Muscle of arm (tissue), 12 donors: Measurements from ENCODE around the gene SNX9. TPM values are rescaled to one million over a fixed set of nuclear protein-coding genes. Genes with fewer than 3 reads are reported as not detected.

Experiments used
- DNase-seq: peaks from one replicate; pipeline ENCODE4 v3.0.0-alpha.2; 2013
- polyA plus RNA-seq, 12 donors: library from polyadenylated mRNA; unstranded; fragments of 120-200 nt; gene quantifications; one replicate each; pipeline ENCODE4 v1.2.1, GENCODE V29; 2013; ENCODE audit not compliant: insufficient read length in 12 of 12

Gene SNX9
- polyA plus RNA-seq, 12 donors, result 18.6 to 33.8 (median 26.3) TPM; not detected in 1

DNA sequence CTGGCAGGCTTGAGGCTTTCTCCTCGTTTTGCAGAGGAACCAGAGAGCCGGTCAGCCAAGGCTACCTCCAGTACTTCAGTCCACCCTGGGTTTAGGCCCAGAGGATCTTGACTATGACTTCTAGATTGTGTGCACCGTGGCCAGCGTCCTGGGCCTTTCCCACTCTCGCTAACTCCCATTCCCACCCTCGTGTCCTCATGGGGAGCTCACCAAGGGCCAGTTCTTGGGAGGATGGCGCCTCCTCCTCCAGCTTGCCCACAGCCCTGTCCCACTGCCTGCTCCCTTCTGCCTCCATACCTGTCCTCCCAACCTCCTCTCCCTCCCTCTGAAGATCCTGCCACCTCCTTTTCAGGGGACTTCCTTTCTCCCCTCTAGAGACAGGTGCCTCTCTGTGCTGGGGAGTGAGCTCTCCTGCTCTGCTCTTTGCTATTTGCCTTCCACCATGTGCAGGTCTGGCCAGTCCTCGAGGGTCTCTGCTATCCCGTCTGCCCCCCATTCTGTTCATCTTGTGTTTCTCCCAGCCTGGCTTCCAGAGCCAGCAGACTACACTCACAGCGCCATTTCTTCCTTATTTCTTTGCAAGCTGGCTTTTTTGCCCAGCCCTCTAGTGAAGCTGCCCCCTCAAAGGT is 154.2 kb downstream of the SNX9 start:
- DNase-seq, result no peak

DNA sequence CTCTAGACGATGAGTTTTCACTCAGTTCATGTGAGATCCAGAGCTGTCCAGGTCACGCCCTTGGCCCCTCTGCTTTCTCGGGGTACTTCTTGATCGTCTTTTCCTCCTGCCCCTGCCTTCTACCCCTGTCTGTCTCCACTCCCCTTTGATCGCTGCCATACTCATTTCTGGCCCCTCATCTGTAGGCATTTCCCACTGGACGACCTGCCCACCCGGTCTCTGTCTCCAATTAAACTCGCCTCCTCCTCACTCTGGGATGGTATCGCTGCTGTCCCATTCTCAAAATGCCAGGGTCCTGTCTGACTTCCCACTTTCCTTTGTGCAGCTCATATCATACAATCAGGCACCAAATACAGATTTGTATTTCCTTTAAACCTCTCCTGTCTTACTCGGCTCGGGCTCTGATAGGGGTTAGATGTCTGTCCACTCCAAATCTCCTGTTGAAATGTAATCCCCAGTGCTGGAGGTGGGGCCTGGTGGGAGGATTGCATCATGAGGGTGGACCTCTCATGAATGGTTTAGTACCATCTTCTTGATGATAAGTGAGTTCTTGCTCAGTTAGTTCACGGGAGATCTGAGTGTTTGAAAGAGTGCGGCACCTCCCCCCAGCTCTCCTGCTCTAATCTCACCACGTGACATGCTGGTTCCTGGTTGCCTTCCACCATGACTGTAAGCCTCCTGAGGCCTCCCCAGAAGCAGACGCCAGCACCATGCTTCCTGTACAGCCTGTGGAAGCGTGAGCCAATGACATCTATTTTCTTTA is 155.2 kb downstream of the SNX9 start:
- no peak for DNase-seq

GRCh38 chr6:157980288-157981131 is 157.5 kb downstream of the SNX9 start:
- no peak for DNase-seq

- no peak for DNase-seq
Observed at GRCh38 chr6:157981132-157981394, 158.0 kb downstream of the SNX9 start.

DNA sequence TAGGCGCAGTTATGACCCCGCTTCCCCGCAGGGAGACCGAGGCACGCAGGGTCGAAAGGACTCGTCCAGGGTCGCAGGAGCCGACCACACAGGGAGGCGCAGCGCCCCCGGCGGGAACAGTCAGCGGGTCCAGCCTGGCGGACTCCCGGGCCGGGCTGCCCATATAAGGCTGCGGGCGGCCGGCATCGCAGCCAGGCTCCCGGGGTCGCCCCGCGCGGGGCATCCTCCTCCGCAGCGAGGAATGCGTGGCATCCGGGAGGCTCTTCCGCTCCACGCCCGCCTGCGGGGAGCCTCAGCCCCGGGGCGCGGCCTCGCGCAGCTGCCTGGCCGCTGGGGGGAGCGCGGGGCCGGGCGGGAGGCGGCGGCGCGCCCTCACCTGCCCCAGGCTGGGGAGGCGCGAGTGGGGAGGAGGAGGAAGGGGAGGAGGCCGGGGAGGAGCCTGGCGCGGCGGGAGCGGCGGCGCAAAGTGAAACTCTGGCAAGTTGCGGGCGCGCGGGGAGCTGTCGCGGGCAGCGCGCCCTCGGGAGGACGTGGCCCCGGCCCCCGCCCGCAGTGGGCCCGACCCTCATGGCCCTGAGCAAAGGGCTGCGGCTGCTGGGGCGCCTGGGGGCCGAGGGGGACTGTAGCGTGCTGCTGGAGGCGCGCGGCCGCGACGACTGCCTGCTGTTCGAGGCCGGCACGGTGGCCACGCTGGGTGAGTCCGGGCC is 158.5 kb downstream of the SNX9 start, which contains the start of gene SYNJ2:
Gene SYNJ2, plus strand, starts transcription at position 469 of the 707 bp plus-strand sequence. Its CDS starts 99 bp downstream, at position 568.
- DNase-seq, result peak; percentile 59

GRCh38 chr6:157982102-157982562 is 159.1 kb downstream of the SNX9 start:
- no peak for DNase-seq

DNA sequence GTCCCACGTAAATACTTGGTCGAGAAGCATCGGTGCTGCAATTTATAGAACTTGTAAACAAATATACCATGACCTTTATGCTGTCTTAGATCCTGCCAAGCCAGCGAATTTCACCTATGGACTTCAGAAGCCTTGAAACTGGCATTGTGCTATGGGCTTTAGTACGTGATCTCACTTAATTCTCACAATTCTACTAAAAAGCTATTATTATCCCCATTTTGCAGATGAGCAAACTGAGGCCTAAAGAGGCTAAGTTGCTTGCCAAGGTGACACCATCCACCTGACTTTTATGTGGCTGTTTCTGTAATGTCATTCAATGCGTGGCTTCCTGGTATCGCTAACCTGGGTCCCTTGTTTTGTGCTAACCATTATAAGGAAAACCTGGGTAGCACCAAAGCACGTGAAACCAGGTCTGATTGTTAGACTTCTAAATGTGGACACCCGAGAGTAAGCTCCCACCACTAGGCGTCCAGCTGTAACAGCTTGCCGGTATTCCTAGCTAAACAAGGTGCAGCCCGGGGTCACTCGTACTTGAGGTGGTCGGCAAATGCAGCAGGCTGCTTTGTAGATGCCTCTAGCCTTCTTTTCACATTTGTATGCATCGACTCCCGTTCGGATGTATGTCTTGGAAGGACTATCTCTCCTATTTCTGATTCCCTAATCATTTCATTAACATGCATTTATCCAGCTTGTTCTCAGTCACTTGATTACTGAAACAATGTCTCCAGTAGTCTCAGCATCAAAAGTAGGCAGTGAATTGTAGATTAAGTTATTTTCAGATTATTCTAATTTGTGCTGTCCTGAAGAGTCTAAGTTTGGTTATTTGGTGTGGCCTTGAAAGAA is 159.7 kb downstream of the SNX9 start:
- DNase-seq, result no peak

DNA sequence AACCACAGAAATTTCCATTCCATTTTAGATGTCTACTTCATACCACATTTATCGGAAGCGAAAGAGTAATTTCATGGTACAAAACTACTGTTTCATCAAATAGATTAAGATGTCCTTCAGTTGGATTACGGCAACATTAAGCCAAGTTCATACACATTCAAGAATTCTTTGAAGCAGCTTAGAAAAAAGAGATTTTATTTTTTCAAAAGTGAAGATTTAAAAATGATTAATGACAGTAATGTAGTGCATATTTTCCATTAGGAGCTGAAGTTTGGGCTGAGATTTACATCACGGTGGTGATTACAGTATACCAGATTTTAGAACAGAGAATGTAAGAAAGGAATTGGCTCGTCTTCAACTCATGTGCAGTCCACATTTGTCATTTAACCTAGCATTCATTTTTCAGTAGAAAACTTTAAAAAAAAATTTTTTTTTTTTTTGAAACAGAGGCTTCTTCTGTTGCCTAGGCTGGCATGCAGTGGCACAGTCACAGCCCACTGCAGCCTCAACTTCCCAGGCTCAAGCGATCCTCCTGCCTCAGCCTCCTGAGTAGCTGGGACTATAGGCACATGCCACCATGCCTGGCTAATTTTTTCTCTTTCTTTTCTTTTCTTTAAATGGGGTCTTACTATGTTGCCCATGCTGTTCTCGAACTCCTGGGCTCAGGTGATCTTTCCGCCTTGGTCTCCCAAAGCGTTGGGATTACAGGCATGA is 160.5 kb downstream of the SNX9 start:
- no peak for DNase-seq

DNA sequence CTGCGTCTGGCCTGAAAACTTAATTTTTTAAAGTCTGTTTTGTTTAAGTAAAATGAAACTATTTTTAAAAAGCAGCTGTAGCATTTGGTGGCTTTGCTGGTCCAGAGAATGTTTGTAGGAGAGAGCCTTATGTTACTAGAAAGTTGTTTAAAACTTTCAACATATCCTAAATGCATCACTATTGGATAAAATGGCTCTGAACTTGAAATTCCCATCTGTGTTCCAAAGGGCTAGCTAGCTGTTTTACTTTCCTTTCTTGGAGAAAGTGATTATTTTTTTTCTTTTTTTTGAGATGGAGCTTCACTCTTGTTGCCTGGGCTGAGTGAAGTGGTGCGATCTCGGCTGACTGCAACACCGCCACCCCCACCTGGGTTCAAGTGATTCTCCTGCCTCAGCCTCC is 161.1 kb downstream of the SNX9 start:
- no peak for DNase-seq

GRCh38 chr6:157984686-157985225 is 161.7 kb downstream of the SNX9 start:
- DNase-seq, result no peak

DNA sequence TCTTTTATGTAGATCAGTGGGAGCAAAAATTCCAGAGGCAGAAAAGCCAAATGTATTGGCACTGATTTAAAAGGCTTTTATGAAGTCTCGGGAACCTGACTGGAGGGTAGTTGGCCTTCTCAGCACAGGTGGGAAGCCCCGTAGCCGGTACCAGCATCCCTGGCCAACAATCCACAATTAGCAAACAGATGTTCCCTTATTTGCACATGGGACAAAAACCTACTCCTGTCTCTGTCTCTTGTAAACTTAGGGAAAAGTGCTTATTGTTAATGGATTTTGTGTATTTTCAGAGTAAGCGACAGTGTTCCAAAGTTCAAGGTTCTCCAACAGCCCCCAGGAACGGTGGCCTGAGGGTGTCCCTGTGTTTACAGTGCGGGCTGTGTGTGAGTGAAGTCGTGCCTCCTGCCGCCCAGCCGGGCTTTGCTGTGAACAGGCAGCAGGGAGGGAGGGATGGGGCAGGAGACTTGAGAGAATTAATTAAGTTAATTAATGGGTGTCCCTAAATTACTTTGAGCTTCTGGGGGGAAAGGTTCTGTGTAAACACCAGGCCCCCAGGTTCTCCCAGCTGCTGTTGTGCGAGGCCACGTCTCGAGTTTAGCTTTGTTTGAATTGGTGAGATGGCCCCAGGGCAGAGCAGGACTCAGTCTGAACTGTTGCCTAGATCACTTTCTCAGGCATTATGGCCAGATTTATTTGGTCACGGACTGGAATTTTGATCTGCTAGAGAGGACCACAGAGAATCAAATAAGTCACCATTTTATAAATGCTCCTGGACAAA is 162.5 kb downstream of the SNX9 start:
- no peak for DNase-seq

- DNase-seq, result no peak
Observed at GRCh38 chr6:157987788-157988699, 165.0 kb downstream of the SNX9 start.

GRCh38 chr6:157988700-157989063 is 165.6 kb downstream of the SNX9 start:
- no peak for DNase-seq

DNA sequence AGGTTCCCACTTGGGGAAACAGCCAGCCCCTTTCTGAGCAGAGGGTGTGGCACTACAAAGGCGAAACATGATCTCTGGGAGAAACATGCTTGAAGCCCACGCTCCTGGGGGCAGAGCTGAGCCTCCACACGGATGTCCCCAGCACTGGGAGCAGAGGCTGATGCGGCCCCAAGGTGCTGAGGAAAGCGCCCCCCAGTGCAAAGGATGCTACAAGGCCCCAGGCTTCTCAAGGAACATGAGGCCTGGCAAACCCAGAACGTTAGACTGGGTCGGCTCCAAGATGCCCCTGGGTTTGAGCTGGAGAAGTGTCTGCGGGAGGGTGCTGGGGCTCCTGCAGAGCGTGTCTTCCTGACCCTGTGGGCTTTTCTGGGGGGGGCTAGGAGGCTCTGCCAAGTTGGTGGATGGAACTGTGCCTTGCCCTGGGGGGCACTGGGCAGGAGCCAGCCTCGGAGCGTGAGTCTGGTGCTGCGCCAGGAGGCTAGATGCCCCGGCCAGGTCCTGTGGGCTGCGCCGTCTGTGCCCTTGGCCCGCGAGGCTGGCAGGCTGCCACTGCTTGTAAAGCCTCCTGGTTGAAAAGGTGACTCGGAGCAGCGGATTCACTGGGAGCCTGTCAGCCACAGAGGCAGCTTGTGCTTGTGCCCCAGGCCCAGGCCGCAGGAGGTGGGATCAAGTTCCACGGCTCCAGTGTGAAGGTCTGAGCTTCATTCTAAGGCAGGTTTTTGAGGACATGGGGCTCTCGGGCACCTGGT is 166.7 kb downstream of the SNX9 start:
- no peak for DNase-seq

DNA sequence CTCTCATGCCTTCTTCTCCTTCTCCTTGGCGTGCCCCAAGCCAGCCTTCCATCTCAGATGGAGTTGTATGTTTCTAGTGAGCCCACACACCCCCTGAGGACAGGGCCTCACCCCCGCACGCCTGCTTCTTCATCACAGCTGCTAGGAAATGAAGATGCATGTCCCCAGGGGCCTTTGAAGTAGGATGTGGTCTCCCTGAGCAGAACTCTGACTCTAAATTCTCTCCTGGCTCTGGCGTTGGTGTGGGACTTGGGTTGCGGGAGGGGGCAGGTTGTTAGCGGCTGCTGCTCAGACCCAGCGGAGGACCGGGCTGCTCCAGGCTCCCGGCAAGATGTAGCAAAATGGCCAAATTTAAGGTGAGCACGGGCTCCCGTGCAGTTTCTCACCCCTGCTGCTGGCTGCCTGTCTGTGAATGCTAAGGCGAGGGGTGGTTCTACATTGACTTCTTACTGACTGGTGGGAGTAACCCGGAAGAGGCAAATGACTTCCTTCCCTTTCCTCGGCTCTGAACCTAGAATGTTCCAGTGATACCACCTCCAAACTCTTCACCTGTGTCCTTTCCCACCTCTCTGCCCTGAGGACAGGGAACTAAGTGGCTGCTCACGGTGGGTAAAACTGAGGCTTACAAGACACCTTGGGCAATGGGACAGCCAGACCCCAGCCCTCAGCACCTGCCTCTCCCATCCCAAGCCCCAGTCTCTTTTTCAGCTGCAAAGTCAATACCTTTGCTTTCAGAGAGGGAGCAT is 167.4 kb downstream of the SNX9 start:
- no peak for DNase-seq

GRCh38 chr6:157991067-157991432 is 168.0 kb downstream of the SNX9 start:
- no peak for DNase-seq

GRCh38 chr6:157993076-157993475 is 170.0 kb downstream of the SNX9 start:
- no peak for DNase-seq
